Nephron progenitor cell (in vitro differentiated cells): ENCODE results near the gene TBATA.

ENCODE experiments used
- DNase-seq: peaks from one replicate; pipeline ENCODE4 v3.0.0; 2021
- H3K27ac Mint-ChIP-seq: 2 replicates; pipeline ENCODE4 v1.8.0; 2021; ENCODE audit warnings: mild to moderate bottlenecking, moderate library complexity, mixed read lengths
- H3K27me3 Mint-ChIP-seq: 2 replicates; pipeline ENCODE4 v1.8.0; 2021; ENCODE audit warnings: mild to moderate bottlenecking, low read depth, mixed read lengths; ENCODE audit not compliant: poor library complexity
- H3K36me3 Mint-ChIP-seq: 2 replicates; pipeline ENCODE4 v1.8.0; 2021; ENCODE audit warnings: low read depth, mixed read lengths
- H3K4me1 Mint-ChIP-seq: 2 replicates; pipeline ENCODE4 v1.8.0; 2021; ENCODE audit warnings: mixed read lengths
- H3K4me3 Mint-ChIP-seq: 2 replicates; pipeline ENCODE4 v1.8.0; 2021; ENCODE audit warnings: mild to moderate bottlenecking, moderate library complexity, mixed read lengths
- H3K9me3 Mint-ChIP-seq: 2 replicates; pipeline ENCODE4 v1.8.0; 2021; ENCODE audit warnings: mild to moderate bottlenecking, moderate library complexity, mixed read lengths
- TF ChIP-seq, protein P1 (sequence below): fragments of 200-600 bp; sonication (generic); IDR thresholded peaks from 2 replicates; pipeline ENCODE4 v1.5.0; 2021; ENCODE audit warnings: antibody characterized with exemption

Gene TBATA

DNA sequence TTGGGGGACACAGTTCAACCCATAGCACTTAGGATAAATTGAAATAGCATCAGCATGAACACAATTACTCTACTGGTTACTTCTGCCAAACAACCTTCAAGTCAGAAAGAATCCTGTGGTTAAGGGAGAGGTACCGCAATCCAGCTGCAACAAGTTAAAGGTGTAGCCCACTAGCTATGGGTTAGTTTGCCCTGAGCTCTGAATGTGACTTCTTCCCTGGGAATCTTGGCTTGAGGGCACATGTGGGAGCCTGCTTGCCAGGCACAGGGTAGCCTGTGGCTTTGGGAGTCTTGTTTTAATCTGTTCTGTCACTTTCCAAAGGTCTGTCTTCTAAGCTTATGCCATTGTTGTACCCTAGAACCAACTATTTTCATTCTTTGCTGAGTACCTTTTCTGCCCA lies 21.7 kb upstream of the TBATA start:
- Mint-ChIP-seq H3K36me3 (no peaks in the 10 kb centered on the region), H3K4me3 (no peak overlapping the region), H3K27me3 (peaks cover 7% of the 10 kb centered on the region), H3K9me3 (peaks cover 12% of the 10 kb centered on the region), H3K4me1 (peaks cover 6% of the 10 kb centered on the region), H3K27ac (no peak overlapping the region)
- no peak for DNase-seq
- TF ChIP-seq, protein P1, sequence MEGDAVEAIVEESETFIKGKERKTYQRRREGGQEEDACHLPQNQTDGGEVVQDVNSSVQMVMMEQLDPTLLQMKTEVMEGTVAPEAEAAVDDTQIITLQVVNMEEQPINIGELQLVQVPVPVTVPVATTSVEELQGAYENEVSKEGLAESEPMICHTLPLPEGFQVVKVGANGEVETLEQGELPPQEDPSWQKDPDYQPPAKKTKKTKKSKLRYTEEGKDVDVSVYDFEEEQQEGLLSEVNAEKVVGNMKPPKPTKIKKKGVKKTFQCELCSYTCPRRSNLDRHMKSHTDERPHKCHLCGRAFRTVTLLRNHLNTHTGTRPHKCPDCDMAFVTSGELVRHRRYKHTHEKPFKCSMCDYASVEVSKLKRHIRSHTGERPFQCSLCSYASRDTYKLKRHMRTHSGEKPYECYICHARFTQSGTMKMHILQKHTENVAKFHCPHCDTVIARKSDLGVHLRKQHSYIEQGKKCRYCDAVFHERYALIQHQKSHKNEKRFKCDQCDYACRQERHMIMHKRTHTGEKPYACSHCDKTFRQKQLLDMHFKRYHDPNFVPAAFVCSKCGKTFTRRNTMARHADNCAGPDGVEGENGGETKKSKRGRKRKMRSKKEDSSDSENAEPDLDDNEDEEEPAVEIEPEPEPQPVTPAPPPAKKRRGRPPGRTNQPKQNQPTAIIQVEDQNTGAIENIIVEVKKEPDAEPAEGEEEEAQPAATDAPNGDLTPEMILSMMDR: no peak

DNA sequence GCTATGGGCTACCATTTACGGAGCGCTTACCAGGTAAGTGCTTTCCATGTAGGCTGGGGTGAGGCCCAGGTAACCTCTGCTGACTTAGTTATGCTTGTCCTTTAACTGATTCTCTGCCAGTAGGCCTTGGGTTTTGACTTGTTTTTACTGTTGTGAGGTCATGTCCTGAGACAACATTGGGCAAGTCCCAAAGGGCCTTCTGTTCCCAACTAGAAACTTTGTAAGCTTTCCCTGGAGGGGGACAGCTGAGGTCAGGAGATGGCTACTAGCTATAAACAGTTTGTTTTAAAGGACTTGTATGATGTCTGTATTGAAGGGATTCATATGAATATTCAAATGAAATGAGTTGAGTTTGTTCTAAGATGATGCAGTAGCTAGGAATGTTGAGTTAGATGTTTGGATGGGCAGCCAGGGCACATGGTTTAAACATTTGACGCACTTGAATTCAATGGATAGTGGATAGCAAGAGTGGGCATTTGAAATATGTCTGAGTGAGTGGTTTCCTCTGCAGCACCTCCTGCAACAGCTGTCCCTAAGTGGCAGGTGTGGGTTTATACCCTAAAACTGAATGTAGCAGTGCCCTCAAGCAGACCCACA lies 20.5 kb upstream of the TBATA start:
- no peaks in the 10 kb centered on the region for H3K36me3 Mint-ChIP-seq
- H3K4me3 Mint-ChIP-seq: no peak overlapping the region
- peaks cover 13% of the 10 kb centered on the region for H3K9me3 Mint-ChIP-seq
- peaks cover 6% of the 10 kb centered on the region for H3K4me1 Mint-ChIP-seq
- DNase-seq: no peak
- H3K27ac Mint-ChIP-seq: no peak overlapping the region
- peaks cover 7% of the 10 kb centered on the region for H3K27me3 Mint-ChIP-seq
- TF ChIP-seq, protein P1: no peak

DNA sequence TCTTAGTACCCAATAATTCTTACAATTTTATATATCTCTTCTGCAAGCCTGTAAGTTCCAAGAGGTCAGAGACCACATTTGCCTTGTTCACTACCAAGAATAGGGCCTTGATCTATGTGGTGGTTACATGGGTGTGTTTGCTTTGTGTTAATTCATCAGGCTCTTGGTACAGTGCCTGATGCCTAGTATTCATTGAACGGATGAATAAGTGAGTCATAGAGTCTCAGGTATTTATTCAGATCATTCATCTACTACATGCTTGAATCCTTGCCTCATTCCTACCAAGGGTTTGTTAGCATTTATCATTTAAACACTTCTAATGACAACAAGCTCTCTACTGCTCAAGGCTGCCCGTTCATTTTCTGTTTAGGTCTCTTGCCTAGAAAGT lies 19.2 kb upstream of the TBATA start:
- TF ChIP-seq, protein P1: no peak
- peaks cover 6% of the 10 kb centered on the region for H3K4me1 Mint-ChIP-seq
- H3K4me3 Mint-ChIP-seq: no peak overlapping the region
- no peak for DNase-seq
- no peaks in the 10 kb centered on the region for H3K36me3 Mint-ChIP-seq
- H3K27ac Mint-ChIP-seq: no peak overlapping the region
- H3K27me3 Mint-ChIP-seq: peaks cover 8% of the 10 kb centered on the region
- H3K9me3 Mint-ChIP-seq: peaks cover 13% of the 10 kb centered on the region

DNA sequence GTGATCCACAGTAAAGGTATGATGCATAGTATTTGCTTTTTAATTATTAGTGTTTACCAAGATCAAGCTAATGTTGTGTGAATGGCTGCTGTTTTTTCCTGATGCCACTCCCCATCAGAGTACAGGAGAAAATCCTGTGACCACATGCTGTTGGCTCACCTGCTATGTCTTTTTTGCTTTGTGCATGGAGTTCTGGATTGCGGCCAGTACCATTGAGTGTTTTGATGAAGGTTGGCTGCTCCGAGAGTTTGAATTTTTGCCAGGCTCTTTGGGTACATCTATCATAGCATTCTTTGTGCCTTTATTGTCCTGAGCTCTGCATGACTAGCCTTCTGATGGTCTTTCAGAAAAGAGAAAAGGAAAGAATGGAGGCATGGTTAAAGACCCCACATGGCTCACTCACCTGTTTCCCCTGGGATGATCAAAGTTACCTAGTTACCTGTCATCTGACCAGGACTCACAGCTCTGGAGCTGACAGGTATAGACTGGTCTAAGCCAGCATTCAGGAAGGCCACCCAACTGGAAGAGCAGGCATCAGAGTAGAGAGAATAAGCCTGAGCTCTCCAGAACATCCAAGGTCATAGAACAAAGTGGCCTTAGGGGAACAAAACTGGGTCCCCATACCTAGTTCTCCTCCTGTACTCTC lies 18.7 kb upstream of the TBATA start:
- Mint-ChIP-seq H3K36me3 (no peaks in the 10 kb centered on the region), H3K9me3 (peaks cover 13% of the 10 kb centered on the region), H3K27me3 (peaks cover 7% of the 10 kb centered on the region), H3K4me1 (peaks cover 3% of the 10 kb centered on the region), H3K27ac (no peak overlapping the region), H3K4me3 (no peak overlapping the region)
- TF ChIP-seq, protein P1: no peak
- no peak for DNase-seq

DNA sequence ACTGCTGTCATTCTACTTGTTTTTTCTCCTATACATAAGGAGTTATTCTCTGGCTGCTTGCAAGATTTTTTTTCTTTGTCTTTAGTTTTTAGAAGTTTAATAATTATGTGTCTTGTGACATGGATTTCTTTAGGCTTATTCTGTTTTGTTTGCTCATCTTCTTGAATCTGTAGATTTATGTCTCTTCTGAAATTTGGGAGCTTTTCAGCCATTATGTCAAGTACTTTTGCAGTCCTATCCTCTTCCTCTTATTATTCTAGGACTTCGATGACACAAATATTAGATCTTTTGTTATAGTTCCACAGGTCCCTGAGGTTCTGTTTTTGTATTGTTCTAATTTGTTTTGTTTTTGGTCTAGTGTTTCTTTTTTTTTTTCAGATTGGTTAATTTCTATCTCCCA lies 16.7 kb upstream of the TBATA start:
- H3K4me3 Mint-ChIP-seq: no peak overlapping the region
- TF ChIP-seq, protein P1: no peak
- H3K27me3 Mint-ChIP-seq: peaks cover 9% of the 10 kb centered on the region
- H3K27ac Mint-ChIP-seq: no peak overlapping the region
- H3K36me3 Mint-ChIP-seq: no peaks in the 10 kb centered on the region
- peaks cover 20% of the 10 kb centered on the region for H3K9me3 Mint-ChIP-seq
- no peaks in the 10 kb centered on the region for H3K4me1 Mint-ChIP-seq
- DNase-seq: no peak

DNA sequence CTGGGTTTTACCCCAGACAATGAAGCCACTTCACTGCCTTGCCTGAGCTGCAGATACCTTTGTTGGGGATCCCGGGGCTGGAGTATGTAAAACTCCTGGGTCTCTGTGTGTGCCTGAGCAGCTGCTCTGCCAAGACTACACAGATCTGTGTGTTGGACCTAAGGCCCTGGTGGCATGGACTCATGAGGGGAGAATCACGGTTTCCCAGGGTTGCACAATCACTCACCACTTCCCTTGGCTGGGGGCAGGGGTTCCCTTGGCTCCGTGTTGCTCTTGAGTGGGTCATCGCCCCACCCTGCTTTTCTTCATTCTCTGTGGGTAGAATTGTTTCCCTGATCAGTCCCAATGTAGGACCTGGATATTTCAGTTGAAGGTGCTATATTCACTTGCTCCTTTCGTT lies 13.9 kb upstream of the TBATA start:
- DNase-seq: no peak
- Mint-ChIP-seq H3K27me3 (peaks cover 12% of the 10 kb centered on the region), H3K9me3 (peaks cover 26% of the 10 kb centered on the region), H3K36me3 (no peaks in the 10 kb centered on the region), H3K4me3 (no peak overlapping the region), H3K4me1 (no peaks in the 10 kb centered on the region), H3K27ac (no peak overlapping the region)
- TF ChIP-seq, protein P1: no peak
